ENCODE data around the gene AIG1.

- TF ChIP-seq MXI1 (IDR thresholded peaks at IDR 0.05; ENCODE audit: borderline replicate concordance, low read depth, low read length) (no peak), CTCF (conservative IDR thresholded peaks at IDR 0.05; ENCODE audit: low read depth, low read length) (no peak), RAD21 (IDR thresholded peaks at IDR 0.05; ENCODE audit: low read length) (no peak), POLR2A (IDR thresholded peaks at IDR 0.05; ENCODE audit: low read depth, low read length) (no peak), SMC3 (IDR thresholded peaks at IDR 0.05; ENCODE audit: low read depth, low read length) (no peak), USF2 (IDR thresholded peaks at IDR 0.05; ENCODE audit: low read depth, low read length) (no peak), BHLHE40 (IDR thresholded peaks at IDR 0.05; ENCODE audit: low read depth, low read length) (no peak), MAZ (IDR thresholded peaks at IDR 0.05; ENCODE audit: borderline replicate concordance, low read depth, low read length) (no peak)
These were observed 186.9 kb downstream of the AIG1 start for GRCh38 chr6:143247586-143247985.
